Left ventricle myocardium inferior (tissue), 1 donor: ENCODE measurements around the gene NR3C1. TPM values are rescaled to one million over a fixed set of nuclear protein-coding genes. Genes with fewer than 3 reads are reported as not detected.

Source experiments
- DNase-seq: peaks from one replicate; pipeline ENCODE4 v3.0.0-alpha.2; 2020
- H3K27ac ChIP-seq: fragments of 200-600 bp; replicated peaks from 2 replicates; pipeline ENCODE4 v1.8.0; 2021
- H3K27me3 ChIP-seq: fragments of 200-600 bp; 2 replicates; pipeline ENCODE4 v1.8.0; 2021; ENCODE audit warnings: low read depth
- H3K36me3 ChIP-seq: fragments of 200-600 bp; 2 replicates; pipeline ENCODE4 v1.8.0; 2021
- H3K4me1 ChIP-seq: fragments of 200-600 bp; 2 replicates; pipeline ENCODE4 v1.8.0; 2021
- H3K4me3 ChIP-seq: fragments of 200-600 bp; 2 replicates; pipeline ENCODE4 v1.8.0; 2021; ENCODE audit warnings: mild to moderate bottlenecking, moderate library complexity
- H3K9me3 ChIP-seq: fragments of 200-600 bp; replicated peaks from 2 replicates; pipeline ENCODE4 v1.8.0; 2021
- CTCF ChIP-seq: fragments of 200-600 bp; IDR thresholded peaks from 2 replicates; pipeline ENCODE4 v1.8.0; 2021; ENCODE audit warnings: antibody characterized with exemption, mild to moderate bottlenecking, borderline replicate concordance
- intact Hi-C: fragments of 100-400 bp; cut with micrococcal nuclease; formaldehyde crosslinking; loops from one replicate; pipeline ENCODE4 v1.11.0; 2022
- total RNA-seq: library from RNA; stranded (reverse); fragmentation: NEBNext Ultra II Directional; extraction: Animal tissue kit (Norgen Biotek cat#: 25700); gene quantifications from one replicate; pipeline ENCODE4 v1.2.1, GENCODE V29; 2021
- donor health status: DM: no; HTN: yes; CAD: no; lungs with severe emphysema.

Gene NR3C1
- total RNA-seq, 1 donor from 2014 or later, result 44.9 TPM

- Histone ChIP-seq H3K27me3 (no peaks in the 10 kb centered on the region), H3K36me3 (no peaks in the 10 kb centered on the region), H3K27ac (no peak overlapping the region), H3K4me1 (no peaks in the 10 kb centered on the region), H3K9me3 (peaks cover 41% of the 10 kb centered on the region), H3K4me3 (no peak overlapping the region)
- intact Hi-C loops, result no loop called here
- TF ChIP-seq CTCF, result no peak
- DNase-seq, result no peak
Measured at GRCh38 chr5:143271431-143271830, 132.1 kb downstream of the NR3C1 start.

- H3K4me1 ChIP-seq, result no peaks in the 10 kb centered on the region
- no peak overlapping the region for H3K4me3 ChIP-seq
- TF ChIP-seq CTCF, result no peak
- no peak overlapping the region for H3K27ac ChIP-seq
- no peaks in the 10 kb centered on the region for H3K36me3 ChIP-seq
- no peak for DNase-seq
- intact Hi-C loops, result no loop called here
- H3K27me3 ChIP-seq, result no peaks in the 10 kb centered on the region
- peaks cover 52% of the 10 kb centered on the region for H3K9me3 ChIP-seq
Measured at GRCh38 chr5:143268388-143268787, 135.1 kb downstream of the NR3C1 start.

GRCh38 chr5:143267186-143267585, 136.3 kb downstream of the NR3C1 start:
- no peak overlapping the region for H3K4me3 ChIP-seq
- no peak for TF ChIP-seq CTCF
- peaks cover 52% of the 10 kb centered on the region for H3K9me3 ChIP-seq
- no peaks in the 10 kb centered on the region for H3K4me1 ChIP-seq
- no peaks in the 10 kb centered on the region for H3K27me3 ChIP-seq
- no peak overlapping the region for H3K27ac ChIP-seq
- no peaks in the 10 kb centered on the region for H3K36me3 ChIP-seq
- DNase-seq, result no peak
- intact Hi-C loops, result no loop called here

GRCh38 chr5:143265995-143266394, 137.5 kb downstream of the NR3C1 start:
- Histone ChIP-seq H3K4me1 (no peaks in the 10 kb centered on the region), H3K27ac (no peak overlapping the region), H3K4me3 (no peak overlapping the region), H3K27me3 (no peaks in the 10 kb centered on the region), H3K9me3 (peaks cover 52% of the 10 kb centered on the region), H3K36me3 (no peaks in the 10 kb centered on the region)
- intact Hi-C loops, result no loop called here
- no peak for TF ChIP-seq CTCF
- DNase-seq, result no peak

GRCh38 chr5:143263272-143263810, 140.1 kb downstream of the NR3C1 start:
- no peak overlapping the region for H3K27ac ChIP-seq
- no peak for TF ChIP-seq CTCF
- no peaks in the 10 kb centered on the region for H3K27me3 ChIP-seq
- no peaks in the 10 kb centered on the region for H3K36me3 ChIP-seq
- H3K9me3 ChIP-seq, result peaks cover 30% of the 10 kb centered on the region
- no peak for DNase-seq
- H3K4me1 ChIP-seq, result no peaks in the 10 kb centered on the region
- intact Hi-C loops, result no loop called here
- no peak overlapping the region for H3K4me3 ChIP-seq
